GM21528 (cell line): Measurements from ENCODE around the gene MAPK1.
"Not testable (repeated sequence)": the region's sequence is repeated elsewhere in the genome, so short reads cannot be mapped to it uniquely, and the experiment has no call there.

Experiments used
- ATAC-seq: cut with Tn5 transposase; IDR thresholded peaks from one replicate; pipeline ENCODE4 v1.9.1; 2021; ENCODE audit warnings: mild to moderate bottlenecking, moderate library complexity; ENCODE audit not compliant: unreplicated experiment, low FRiP score

MAPK1 gene

GRCh38 chr22:21759646-21760376 is 107.6 kb downstream of the MAPK1 start:
- ATAC-seq: no peak

- ATAC-seq: no peak
These were observed 108.4 kb downstream of the MAPK1 start for GRCh38 chr22:21759093-21759492.

- no peak for ATAC-seq
These were observed 109.2 kb downstream of the MAPK1 start for GRCh38 chr22:21758091-21758864.

GRCh38 chr22:21755851-21756284 is 111.6 kb downstream of the MAPK1 start:
- no peak for ATAC-seq

GRCh38 chr22:21754523-21754922 is 112.9 kb downstream of the MAPK1 start:
- ATAC-seq: no peak

GRCh38 chr22:21753374-21754111 is 113.9 kb downstream of the MAPK1 start:
- ATAC-seq: no peak

GRCh38 chr22:21752276-21752675 is 115.2 kb downstream of the MAPK1 start:
- no peak for ATAC-seq

GRCh38 chr22:21745948-21746347 is 121.5 kb downstream of the MAPK1 start:
- ATAC-seq: no peak

- not testable (repeated sequence) for ATAC-seq
These were observed 122.5 kb downstream of the MAPK1 start for GRCh38 chr22:21744917-21745316.

GRCh38 chr22:21741790-21742189 is 125.7 kb downstream of the MAPK1 start:
- ATAC-seq: no peak

GRCh38 chr22:21741059-21741458 is 126.4 kb downstream of the MAPK1 start:
- no peak for ATAC-seq

- no peak for ATAC-seq
These were observed 127.5 kb downstream of the MAPK1 start for GRCh38 chr22:21739828-21740377.

GRCh38 chr22:21738966-21739365 is 128.5 kb downstream of the MAPK1 start:
- no peak for ATAC-seq

- no peak for ATAC-seq
These were observed 129.4 kb downstream of the MAPK1 start for GRCh38 chr22:21738081-21738480.

- ATAC-seq: no peak
These were observed 130.5 kb downstream of the MAPK1 start for GRCh38 chr22:21736948-21737347.

GRCh38 chr22:21736084-21736642 is 131.3 kb downstream of the MAPK1 start:
- ATAC-seq: peak; percentile 8

GRCh38 chr22:21735200-21736083 is 132.0 kb downstream of the MAPK1 start, which contains the start of gene YPEL1:
Gene YPEL1 (minus strand): TSS chr22:21735794. CDS start chr22:21710744, 25,050 bp downstream.
- peak; percentile 75 for ATAC-seq

- no peak for ATAC-seq
These were observed 132.8 kb downstream of the MAPK1 start for GRCh38 chr22:21734540-21735199.

- no peak for ATAC-seq
These were observed 135.9 kb downstream of the MAPK1 start for GRCh38 chr22:21731503-21731902.
